GM21619 (cell line): ENCODE measurements around the gene RNASEH1.
"Not testable (repeated sequence)": the region's sequence is repeated elsewhere in the genome, so short reads cannot be mapped to it uniquely, and the experiment has no call there.

Source experiments
- ATAC-seq: cut with Tn5 transposase; IDR thresholded peaks from one replicate; pipeline ENCODE4 v1.9.1; 2021; ENCODE audit not compliant: unreplicated experiment

Gene RNASEH1

DNA sequence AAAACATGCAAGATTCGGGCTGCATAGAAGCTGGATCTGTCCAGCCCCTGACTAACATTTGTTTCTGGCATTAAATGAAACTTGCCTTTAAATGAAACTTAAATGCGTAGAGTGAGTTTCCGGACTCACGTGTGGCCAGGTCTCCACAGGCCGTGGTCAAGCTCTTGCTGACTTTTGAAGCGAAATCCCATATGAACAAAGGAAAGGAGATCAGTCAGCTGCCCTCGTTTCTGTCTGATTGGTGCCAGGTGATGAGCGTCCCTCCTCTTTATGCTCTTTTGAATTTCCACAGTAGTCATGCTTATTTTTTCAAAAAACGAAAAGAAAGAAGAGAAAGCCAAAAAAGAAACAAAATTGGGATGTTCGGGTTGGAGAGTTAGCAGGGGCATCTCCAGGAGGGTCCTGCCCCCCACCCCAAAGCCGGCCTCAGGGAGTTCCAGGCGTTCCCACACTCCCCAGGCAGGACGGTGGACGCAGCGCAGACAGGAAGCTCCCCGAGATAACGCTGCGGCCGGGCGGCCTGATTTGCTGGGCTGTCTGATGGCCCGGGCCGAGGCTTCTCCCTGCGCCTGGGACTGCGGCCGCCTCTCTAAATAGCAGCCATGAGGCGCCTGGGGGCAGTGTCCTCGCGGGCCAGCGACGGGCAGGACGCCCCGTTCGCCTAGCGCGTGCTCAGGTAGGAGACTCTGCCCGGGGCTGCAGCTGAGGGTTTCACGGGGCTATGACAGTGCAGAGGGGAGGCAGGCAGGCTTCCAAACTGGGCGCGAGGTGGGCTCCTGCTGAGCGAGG, 36.6 kb upstream of the RNASEH1 start, which contains the start of gene COLEC11:
TSS of gene COLEC11 (plus strand) at position 620 of the 789 bp plus-strand sequence. CDS start 9,229 bp downstream, outside the sequence.
- ATAC-seq, result no peak

DNA sequence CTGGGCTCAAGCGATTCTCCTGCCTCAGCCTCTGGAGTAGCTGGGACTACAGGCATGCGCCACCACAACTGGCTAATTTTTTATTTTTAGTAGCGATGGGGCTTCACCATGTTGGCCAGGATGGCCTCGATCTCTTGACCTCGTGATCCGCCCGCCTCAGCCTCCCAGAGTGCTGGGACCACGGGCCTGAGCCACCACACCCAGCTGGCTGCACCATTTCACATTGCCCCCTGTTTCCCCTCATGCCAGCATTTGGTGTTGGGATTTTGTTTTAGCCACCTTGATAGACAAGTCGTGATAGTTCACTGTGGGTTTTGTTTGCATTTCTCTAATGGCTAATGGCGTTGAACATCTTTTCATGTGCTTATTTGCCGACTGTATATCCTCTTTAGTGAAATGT, 31.0 kb upstream of the RNASEH1 start:
- no peak for ATAC-seq

DNA sequence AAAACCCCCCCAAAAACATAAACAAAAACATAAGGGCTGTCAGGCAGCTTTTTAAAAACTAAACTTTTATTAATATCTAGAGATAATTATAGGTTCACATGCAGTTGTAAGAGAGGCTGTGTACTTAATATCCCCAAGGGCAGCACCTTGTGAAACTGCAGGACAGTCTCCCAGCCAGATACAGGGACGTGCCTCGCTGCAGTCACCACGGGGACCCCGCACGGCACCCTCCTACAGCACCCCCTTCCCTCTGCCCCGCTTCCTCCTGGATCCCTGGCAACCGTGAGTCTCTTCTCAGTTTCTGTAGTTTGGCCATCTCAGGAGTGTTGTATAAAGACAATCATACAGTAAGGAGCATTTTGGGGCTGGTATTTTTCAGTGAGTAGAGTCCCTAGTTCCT, 30.0 kb upstream of the RNASEH1 start:
- ATAC-seq, result no peak

DNA sequence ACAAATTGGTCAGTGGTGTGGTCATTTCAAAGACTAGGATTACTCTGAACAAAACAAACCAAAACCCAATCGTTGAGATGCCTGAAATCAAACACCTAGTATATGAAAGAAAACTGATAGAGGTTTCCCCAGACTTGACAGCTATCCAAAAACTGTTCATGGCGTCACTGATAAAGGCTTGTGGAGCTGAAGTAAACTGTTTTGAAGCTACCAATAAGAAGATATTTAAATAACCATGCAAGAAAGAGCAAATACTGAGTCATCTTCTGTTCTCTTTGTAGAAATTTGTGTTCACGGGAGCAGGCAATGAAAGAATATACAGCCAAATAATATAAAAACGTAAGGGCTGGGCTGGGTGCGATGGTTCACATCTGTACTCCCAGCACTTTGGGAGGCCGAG, 29.3 kb upstream of the RNASEH1 start:
- ATAC-seq, result no peak

DNA sequence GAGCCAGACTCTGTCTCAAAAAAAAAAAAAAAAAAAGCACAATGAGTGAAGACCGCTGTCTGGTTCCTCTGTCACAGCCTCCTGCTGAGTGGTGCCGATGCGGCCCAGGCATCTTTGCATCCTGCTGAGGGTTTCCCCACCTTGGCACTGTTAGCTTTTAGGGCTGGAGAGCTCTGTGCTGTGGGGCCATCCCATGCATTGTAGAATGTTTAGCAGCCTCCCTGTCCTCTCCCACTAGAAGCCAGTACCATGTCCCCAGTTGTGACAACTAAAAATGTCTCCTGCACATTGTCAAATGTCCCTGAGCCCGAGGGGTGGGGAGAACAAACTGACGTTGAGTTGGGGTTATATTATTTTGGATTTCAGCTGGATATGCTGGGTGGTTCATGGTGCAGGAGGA, 28.9 kb upstream of the RNASEH1 start:
- ATAC-seq, result no peak

DNA sequence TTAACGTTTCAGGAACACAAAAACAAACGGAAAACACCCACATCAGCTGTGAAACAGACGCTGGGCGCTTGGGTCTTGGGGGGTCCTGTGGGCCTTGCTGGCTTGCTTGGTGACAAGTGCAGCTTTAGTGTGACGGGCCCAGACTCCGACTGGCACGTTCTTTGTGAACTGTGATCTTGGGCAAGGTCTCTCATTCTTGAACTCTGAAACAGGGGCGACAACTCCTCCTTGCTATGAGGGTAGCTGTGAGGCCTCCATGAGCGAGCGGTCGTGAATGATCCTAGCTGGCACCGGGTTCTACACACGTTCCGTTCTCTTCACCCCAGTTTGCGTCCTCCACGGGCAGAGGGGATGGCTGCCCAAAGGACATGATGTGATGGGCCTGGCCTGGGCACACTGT, 28.1 kb upstream of the RNASEH1 start:
- ATAC-seq, result no peak

DNA sequence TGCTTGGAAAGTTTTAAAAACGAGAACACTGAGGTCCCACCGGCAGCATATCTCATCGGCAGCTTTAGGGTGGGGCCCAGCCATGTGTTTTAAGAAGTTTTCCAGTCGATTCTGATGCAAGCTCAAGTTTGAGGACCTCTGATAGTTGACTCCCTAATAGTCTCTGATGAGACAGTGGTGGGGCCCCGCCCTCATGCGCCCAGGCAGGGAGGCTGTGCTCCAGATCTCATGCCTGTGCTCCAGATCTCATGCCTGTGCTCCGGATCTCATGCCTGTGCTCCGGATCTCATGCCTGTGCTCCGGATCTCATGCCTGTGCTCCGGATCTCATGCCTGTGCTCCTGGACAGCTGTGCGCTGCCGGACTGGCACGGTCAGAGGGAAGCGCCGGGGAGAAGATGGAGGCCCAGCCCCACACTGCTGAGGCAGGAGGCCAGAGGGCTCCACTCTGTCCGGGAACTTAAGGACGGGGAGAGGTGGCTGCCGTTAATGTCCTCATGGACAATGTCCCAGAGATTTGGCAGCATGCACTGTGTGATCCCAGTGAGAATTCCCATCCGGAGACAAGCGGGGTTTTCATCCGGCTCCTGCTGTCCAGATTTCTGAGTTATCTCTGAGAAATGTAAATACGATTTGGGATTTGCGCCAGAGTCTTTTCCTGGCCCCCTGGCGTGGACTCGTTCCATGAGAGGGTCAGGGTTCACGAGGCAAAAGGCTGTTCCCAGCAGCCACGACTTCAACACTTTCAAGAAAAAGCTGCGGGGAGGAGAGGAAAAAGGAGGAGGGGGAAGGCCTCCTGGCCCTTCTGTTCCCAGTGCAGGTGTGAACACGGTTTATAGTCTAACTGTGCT, 27.4 kb upstream of the RNASEH1 start:
- no peak for ATAC-seq

DNA sequence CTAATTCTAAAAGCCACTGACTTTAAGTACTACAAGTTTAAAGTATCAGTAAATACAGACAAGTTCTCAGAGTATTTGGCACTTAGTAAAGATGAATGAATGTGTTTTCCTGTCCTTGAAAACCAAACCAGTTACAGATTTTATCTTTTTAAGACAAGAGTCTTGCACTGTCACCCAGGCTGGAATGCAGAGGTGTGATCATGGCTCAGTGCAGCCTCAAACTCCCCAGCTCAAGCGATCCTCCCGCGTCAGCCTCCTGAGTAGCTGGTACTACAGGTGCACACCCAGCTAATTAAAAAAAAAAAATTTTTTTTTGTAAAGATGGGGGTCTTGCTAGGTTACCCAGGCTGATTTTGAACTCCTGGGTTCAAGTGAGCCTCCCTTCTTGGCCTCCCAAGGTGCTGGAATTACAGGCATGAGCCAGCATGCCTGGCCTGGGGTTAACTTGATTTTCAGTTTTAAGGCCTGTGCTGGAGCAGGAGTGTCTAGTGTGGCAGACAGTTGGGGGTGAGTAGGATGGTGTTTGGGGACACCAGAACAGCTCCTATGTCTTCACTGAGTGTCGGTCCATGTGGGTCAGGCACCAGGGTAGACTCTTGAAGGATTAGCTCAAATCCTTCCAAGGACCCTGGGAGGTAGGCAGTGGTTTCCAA, 26.6 kb upstream of the RNASEH1 start:
- ATAC-seq, result no peak

DNA sequence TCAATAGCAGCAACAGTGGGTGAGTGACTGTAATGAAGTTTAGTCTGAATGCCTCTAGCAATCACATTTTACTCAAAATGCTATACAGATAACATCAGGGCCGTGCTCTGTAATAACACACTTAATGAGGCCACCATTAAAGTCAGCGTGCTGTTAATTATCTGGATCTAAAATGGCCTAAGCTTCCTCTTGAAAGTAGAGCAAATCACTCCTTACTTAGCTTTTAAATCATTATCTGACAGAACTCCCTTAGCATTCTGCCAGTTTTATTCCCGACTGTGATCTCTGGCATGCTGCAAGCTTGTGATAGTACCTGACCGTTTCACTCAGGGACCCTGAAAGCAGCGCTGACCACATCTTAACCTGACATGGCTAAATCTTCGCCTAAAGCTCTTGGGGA, 25.9 kb upstream of the RNASEH1 start:
- ATAC-seq, result no peak

DNA sequence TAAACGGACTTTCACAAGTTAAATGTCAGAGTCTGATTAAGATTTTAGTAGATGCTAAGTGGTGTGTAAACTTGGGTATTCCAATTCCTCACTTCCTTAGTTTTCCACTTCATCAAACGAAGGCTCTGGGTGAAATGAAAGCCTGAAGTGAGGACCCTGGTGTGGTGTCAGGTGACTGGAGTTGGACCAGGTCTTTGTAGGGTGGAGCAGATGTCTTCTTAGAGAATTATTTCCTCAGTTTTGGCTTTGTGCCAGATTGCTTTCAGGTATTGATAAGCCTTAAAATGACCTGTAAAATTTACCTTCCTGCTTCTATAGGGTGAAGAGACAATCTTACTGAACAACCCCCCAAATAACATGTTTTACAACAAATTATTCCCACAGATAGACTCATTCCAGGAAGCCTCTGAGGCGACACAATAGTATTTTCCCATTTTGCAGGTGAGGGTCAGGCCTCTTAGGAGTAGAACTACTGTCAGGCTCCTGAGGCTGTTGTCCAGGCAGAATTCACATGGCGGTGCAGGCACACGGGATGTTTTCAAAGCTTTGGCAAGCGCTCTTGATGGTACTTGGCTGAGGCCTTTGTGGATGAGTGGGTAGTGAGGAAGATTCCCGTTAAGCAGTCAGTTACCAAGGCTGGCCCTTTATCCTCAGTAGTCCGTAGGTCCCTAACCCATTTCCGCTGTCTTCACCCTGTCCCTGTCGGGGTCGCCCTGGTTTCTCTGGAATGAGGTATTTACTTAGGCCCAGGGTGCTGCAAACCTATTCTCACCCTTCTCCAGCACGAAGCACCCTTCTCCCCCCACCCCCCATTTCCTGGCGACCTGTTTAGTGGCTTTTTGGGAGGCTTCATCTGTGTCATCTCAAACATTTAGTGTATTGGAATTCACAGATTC, 23.5 kb upstream of the RNASEH1 start:
- no peak for ATAC-seq

DNA sequence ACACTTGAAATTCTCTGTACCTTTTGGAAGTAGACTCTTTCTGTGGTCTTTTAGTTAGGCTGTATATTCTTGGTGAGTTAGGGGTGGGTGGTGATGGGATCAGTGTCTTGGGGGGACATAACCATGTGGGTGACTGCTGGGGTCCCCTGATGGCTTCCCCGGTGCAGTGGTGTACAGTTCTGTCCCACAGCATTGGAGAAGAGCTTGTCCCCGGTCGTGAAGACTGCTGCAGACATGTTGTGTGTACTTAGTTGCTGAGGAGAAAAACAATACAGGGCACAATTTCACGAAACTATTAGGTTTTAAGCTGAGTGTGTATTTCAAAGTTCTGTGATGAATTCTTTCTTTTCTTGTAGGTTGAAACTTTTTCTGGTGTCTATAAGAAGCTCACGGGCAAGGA, 22.3 kb upstream of the RNASEH1 start:
- no peak for ATAC-seq

DNA sequence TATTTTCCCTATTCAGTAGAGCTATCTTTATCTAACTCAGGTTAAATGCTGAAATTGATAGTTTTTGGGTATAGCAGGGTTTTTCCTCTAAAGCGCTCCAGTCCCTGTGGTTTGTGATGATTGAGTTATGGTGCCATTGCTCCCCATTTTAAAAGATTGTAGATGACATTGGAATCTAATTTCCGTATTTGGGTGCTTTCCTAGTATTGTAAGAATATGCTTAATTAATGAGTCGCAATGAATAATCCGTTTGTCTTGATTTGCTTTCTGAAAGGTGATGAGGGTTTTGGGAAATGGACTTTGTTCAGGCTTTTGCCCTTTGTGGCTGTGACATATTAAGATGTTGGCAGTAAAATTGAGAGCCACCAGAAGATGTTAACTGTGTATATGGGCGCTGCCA, 20.9 kb upstream of the RNASEH1 start:
- ATAC-seq, result no peak

DNA sequence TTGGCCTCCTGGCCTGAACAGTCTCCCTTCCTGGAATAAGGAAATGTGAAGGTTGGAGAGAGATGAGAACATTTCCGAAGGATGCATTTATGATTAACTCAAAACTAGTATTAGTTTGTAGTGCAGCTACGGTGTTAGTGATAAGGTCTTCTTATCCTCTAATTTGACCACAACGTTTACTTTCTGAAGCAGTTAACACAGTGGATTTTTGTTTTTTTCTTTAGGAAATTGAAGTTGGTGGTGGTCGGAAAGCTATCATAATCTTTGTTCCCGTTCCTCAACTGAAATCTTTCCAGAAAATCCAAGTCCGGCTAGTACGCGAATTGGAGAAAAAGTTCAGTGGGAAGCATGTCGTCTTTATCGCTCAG, 18.1 kb upstream of the RNASEH1 start:
- not testable (repeated sequence) for ATAC-seq

DNA sequence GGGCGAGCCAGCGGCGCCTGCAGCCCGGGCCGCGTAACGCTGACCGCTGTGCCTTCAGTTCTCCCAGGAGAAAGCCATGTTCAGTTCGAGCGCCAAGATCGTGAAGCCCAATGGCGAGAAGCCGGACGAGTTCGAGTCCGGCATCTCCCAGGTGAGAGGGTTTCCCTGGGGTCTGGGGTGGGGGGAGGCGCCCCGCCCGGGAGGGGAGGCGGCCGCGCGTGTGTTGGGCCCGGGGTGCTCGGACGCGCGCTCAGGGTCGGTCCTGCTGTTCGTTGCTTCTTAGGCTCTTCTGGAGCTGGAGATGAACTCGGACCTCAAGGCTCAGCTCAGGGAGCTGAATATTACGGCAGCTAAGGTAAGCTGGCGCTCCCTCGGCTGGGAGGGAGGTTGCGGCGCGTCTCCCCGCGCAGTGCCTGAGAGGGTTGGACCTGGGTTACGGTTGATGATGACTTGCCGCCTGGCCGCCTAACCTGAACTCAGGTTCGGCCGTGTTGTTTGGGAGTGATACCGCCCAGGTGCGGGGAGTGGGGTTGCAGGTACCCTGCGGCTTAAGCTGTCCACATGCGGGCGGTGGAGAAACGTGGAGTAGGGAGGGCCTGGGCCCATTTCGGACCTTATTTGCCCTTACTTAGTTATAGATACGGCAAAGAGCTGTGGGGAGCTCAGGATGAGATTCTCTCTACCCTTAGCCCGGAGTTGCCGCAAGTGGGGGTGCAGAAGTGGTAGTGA, 17.6 kb upstream of the RNASEH1 start:
- ATAC-seq, result peak; percentile 23

DNA sequence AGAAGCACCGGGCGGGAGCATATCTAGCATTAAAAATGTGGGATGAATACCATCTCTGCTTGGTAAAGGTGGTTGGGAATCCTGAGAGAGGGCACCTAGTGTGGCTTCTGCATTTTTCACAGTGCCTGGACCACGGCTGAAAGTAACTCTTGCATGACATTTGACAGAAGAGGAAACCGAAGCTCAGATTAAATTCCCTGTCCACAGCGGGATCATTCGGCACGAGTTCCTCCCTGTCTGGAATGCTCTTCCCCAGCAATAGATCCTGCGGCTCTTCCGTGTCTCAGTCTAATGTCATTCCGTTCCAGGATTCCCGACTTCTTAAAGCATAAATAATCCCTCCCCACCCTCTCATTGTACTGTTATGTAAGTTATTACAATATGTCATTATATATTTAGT, 16.0 kb upstream of the RNASEH1 start:
- no peak for ATAC-seq

DNA sequence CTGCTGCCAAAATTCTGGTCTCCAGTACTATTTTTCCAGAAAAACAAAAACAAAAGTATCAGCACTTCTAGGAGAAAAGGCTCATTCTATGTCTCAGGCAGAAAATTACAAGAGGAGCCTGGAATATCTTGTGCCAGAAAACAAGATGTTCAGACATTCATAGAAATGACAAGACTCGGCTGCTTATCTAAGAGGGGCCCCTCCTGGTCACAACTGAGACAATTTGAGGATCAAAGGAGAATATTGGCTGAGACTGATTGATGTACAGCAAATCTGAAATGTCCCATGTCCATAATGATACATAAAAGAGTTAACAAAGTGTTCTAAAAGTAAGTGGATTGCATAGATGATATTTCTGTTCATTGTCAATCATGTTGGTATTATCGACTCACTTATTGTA, 14.5 kb upstream of the RNASEH1 start:
- ATAC-seq, result no peak

DNA sequence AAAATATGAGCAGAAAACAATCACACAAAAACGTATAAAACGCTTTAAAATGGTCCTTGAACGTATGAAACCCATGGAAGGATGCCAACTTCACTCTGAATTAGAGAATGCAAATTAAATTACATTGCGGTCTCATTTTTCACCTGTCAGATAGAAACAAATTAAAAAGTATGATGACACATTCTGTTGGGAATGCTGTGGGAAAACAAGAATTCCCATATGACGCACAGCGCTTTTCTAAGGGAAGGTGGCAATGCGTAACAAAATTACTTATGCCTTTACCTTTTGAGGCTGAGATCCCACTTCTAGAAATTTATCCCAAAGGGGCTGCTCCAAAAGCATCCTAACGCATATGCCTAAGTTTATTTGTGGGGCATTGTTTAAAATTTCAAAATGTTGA, 13.2 kb upstream of the RNASEH1 start:
- ATAC-seq, result no peak

DNA sequence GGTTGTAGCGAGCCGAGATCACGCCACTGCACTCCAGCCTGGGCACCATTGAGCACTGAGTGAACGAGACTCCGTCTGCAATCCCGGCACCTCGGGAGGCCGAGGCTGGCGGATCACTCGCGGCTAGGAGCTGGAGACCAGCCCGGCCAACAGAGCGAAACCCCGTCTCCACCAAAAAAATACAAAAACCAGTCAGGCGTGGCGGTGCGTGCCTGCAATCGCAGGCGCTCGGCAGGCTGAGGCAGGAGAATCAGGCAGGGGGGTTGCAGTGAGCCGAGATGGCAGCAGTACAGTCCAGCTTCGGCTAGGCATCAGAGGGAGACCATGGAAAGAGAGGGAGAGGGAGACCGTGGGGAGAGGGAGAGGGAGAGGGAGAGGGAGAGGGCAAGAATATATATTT, 11.5 kb upstream of the RNASEH1 start:
- not testable (repeated sequence) for ATAC-seq

DNA sequence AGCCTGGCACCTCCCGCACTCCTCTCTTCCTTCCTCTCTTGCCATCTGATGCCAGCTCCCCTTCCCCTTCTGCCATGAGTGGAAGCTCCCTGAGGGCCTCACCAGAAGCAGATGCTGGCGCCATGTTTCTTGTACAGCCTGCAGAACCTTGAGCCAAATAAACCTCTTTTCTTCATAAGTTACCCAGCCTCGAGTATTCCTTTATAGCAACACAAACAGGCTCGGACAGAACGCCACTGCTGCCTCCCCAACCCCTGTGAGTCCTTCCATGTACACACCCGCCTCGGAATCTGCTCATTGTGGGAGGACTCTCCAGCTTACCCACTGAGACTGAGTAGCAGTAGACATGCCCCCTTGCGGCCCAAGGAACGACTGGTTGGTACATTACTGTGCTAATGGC, 8.7 kb upstream of the RNASEH1 start:
- ATAC-seq, result no peak

DNA sequence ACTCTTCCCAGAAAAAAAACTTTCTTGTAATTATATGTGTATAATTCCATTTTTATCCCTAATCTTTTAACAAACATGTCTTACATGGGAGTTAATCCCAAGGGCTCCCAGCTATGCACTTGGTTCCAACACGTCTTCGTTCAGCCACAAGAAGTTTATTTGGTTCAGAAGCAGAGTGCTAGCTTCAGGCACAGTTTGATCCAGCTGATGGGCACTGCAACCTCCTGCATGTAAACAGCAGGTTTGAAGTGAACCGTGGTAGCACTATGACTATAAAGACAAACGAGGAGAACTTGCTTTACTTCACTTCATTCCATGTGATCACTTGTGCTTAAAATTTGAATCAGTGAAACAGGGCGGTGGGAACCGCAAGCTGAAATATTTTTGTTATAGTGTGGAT, 7.0 kb upstream of the RNASEH1 start:
- ATAC-seq, result no peak
